K562 (cell line): Measurements from ENCODE around the gene MALAT1. TPM values are rescaled to one million over a fixed set of nuclear protein-coding genes. Genes with fewer than 3 reads are reported as not detected.

Source experiments
- ATAC-seq: fragments of 200-7000 bp; cut with Tn5 transposase; 3 replicates; pipeline ENCODE4 v1.9.1; 2020; ENCODE audit warnings: moderate library complexity
- BruUV-seq: library from RNA; stranded (reverse); fragments of 400-500 nt; replicated peaks from 2 replicates; lab custom pipeline; 2021; lab: Mats Ljungman, UMichigan
- CTCF ChIA-PET: fragments of 300-600 bp; formaldehyde crosslinking; extraction: SDS; loops from one replicate; lab custom pipeline; 2021; ENCODE audit warnings: low intra/inter-chr PET ratio; lab: Yijun Ruan, JAX
- POLR2A ChIA-PET: fragments of 300-600, 350-650 bp; sonication (Branson Sonifier 250); formaldehyde crosslinking; extraction: SDS; loops from one replicate; lab custom pipeline; 2021; ENCODE audit warnings: antibody characterized with exemption, inconsistent platforms; lab: Yijun Ruan, JAX
- DNase-seq, 4 experiments: peaks; one replicate each; pipeline versions ENCODE4 v3.0.0 to v3.0.0-alpha.2; 2011 to 2018; ENCODE audit warnings: low spot score in 3 of 4, mixed read lengths in 3 of 4; ENCODE audit errors: extremely low read depth in 1 of 4
- FAIRE-seq: peaks from 2 replicates; lab custom pipeline; 2011; peaks lifted over from hg19 to GRCh38; lab: Jason Lieb, UNC
- H2AFZ ChIP-seq: 2 replicates; pipeline ENCODE4 v1.6.0; 2011; ENCODE audit warnings: low read depth, low read length, control low read depth, inconsistent platforms
- H3K27ac ChIP-seq: fragments of 200-600 bp; 3 replicates; pipeline ENCODE4 v1.8.0; 2011; ENCODE audit warnings: low read depth, mild to moderate bottlenecking, control low read depth, inconsistent platforms, low read length, moderate library complexity, mixed read lengths; ENCODE audit errors: extremely low read depth
- H3K27me3 ChIP-seq, 2 experiments: fragments of 300-600 bp in 1 of 2; 2 replicates in 1 of 2; 3 replicates in 1 of 2; pipeline versions ENCODE4 v1.6.0 to v1.8.0; 2011; ENCODE audit warnings: inconsistent platforms in 2 of 2, low read length in 2 of 2, mild to moderate bottlenecking in 1 of 2, mixed read lengths in 1 of 2, moderate library complexity in 1 of 2; ENCODE audit not compliant: control insufficient read depth in 2 of 2, insufficient read depth in 2 of 2
- H3K36me3 ChIP-seq: fragments of 300-600 bp; 3 replicates; pipeline ENCODE4 v1.8.0; 2011; ENCODE audit warnings: mild to moderate bottlenecking, low read length, inconsistent platforms; ENCODE audit not compliant: control insufficient read depth, insufficient read depth
- H3K4me1 ChIP-seq, 2 experiments: fragments of 200-600 bp in 1 of 2; replicated peaks in 1 of 2; 2 replicates in 1 of 2; 3 replicates in 1 of 2; pipeline versions ENCODE4 v1.5.1 to v1.8.0; 2011; ENCODE audit warnings: inconsistent platforms in 2 of 2, low read length in 2 of 2, mild to moderate bottlenecking in 1 of 2, mixed read lengths in 1 of 2, moderate library complexity in 1 of 2; ENCODE audit not compliant: control insufficient read depth in 2 of 2, insufficient read depth in 2 of 2
- H3K4me2 ChIP-seq: 2 replicates; pipeline ENCODE4 v1.6.1; 2011; ENCODE audit warnings: low read length, control low read depth, inconsistent platforms, mixed read lengths; ENCODE audit not compliant: insufficient read depth
- H3K4me3 ChIP-seq: fragments of 200-600 bp; sonication (generic), shearing (Covaris generic); 2 replicates; pipeline ENCODE4 v1.5.1; 2016; ENCODE audit warnings: control low read depth, inconsistent platforms
- H3K79me2 ChIP-seq: fragments of 200-600 bp; 3 replicates; pipeline ENCODE4 v1.8.0; 2011; ENCODE audit warnings: low read length, inconsistent platforms; ENCODE audit not compliant: control insufficient read depth, insufficient read depth
- H3K9ac ChIP-seq, 2 experiments: 2 replicates each; pipeline versions ENCODE4 v1.6.0 to v1.6.1; 2011; ENCODE audit warnings: low read depth in 2 of 2, low read length in 2 of 2, control low read depth in 1 of 2, inconsistent platforms in 1 of 2, mild to moderate bottlenecking in 1 of 2, mixed read lengths in 1 of 2; ENCODE audit not compliant: insufficient read depth in 1 of 2
- H3K9me1 ChIP-seq: one replicate; pipeline ENCODE4 v1.6.0; 2011; ENCODE audit warnings: inconsistent platforms, mild to moderate bottlenecking, low read length, moderate library complexity; ENCODE audit not compliant: control insufficient read depth, insufficient read depth
- H3K9me3 ChIP-seq: replicated peaks from 2 replicates; pipeline ENCODE4 v1.5.1; 2011; ENCODE audit warnings: low read depth, low read length, inconsistent platforms; ENCODE audit not compliant: control insufficient read depth, insufficient read depth
- H4K20me1 ChIP-seq: replicated peaks from 2 replicates; pipeline ENCODE4 v1.6.1; 2011; ENCODE audit warnings: low read length, inconsistent platforms, mixed read lengths; ENCODE audit not compliant: control insufficient read depth, insufficient read depth
- ATF3 ChIP-seq, 2 experiments: fragments of 450-650 bp in 1 of 2; sonication (generic) in 1 of 2; formaldehyde crosslinking in 1 of 2; IDR thresholded peaks in 1 of 2; conservative IDR thresholded peaks in 1 of 2; 2 replicates each; pipeline versions ENCODE4 v1.6.1 to v1.8.1; 2016 to 2023; ENCODE audit warnings: mild to moderate bottlenecking in 2 of 2, moderate library complexity in 2 of 2, inconsistent platforms in 1 of 2, missing genetic modification reagents in 1 of 2
- CHD4 ChIP-seq: fragments of 200-600 bp; sonication (generic); IDR thresholded peaks from 3 replicates; pipeline ENCODE4 v1.6.1; 2012; ENCODE audit warnings: low read depth, mild to moderate bottlenecking, mixed read lengths, low read length, inconsistent platforms; ENCODE audit not compliant: insufficient read depth, insufficient replicate concordance, poor library complexity, severe bottlenecking
- CTCFL ChIP-seq: IDR thresholded peaks from 2 replicates; pipeline ENCODE4 v1.6.1; 2011; ENCODE audit warnings: borderline replicate concordance, low read depth, mild to moderate bottlenecking, moderate library complexity, low read length; ENCODE audit not compliant: insufficient read depth, poor library complexity, severe bottlenecking
- KDM1A ChIP-seq, 2 experiments: fragments of 450-650 bp; IDR thresholded peaks; 2 replicates each; pipeline ENCODE4 v1.6.1; 2016; ENCODE audit warnings: mild to moderate bottlenecking in 2 of 2
- MCM3 ChIP-seq: fragments of 450-650 bp; IDR thresholded peaks from 2 replicates; pipeline ENCODE4 v1.6.1; 2016
- POLR3A ChIP-seq: IDR thresholded peaks from 2 replicates; pipeline ENCODE4 v1.6.1; 2011; ENCODE audit warnings: borderline replicate concordance, mild to moderate bottlenecking, moderate library complexity; ENCODE audit not compliant: insufficient read length, insufficient read depth; ENCODE audit errors: extremely low read depth
- U2AF1 ChIP-seq: fragments of 200-400 bp; formaldehyde crosslinking; optimal IDR thresholded peaks from 2 replicates; pipeline ENCODE3; 2017; ENCODE audit warnings: mild to moderate bottlenecking, low read depth, low read length, moderate library complexity
- ZNF395 ChIP-seq: fragments of 200-800 bp; sonication (Bioruptor generic); IDR thresholded peaks from 2 replicates; pipeline ENCODE4 v1.6.1; 2017; ENCODE audit warnings: missing genetic modification characterization, missing compliant biosample characterization
- ZNF592 ChIP-seq: fragments of 450-650 bp; IDR thresholded peaks from 2 replicates; pipeline ENCODE4 v1.6.1; 2017; ENCODE audit warnings: antibody characterized with exemption, mild to moderate bottlenecking
- ZNF830 ChIP-seq: fragments of 250-450 bp; sonication (Bioruptor Pico); IDR thresholded peaks from 2 replicates; pipeline ENCODE4 v1.5.0; 2021; ENCODE audit warnings: mild to moderate bottlenecking
- WGBS: fragments of 100-300 bp; shearing (Covaris generic); methylation state at CpG from one replicate; pipeline ENCODE4 v1.1.6; 2016; ENCODE audit warnings: low coverage, mixed read lengths; ENCODE audit not compliant: insufficient coverage; ENCODE audit errors: missing lambda C conversion rate; 5-methylcytosine and 5-hydroxymethylcytosine counted together
- in situ Hi-C: fragments of 300-500 bp; cut with MboI; formaldehyde crosslinking; loops from 4 replicates; pipeline ENCODE4 v1.15.0; 2018; ENCODE audit warnings: inconsistent platforms, mixed read lengths
- intact Hi-C: fragments of 100-400 bp; cut with micrococcal nuclease; formaldehyde crosslinking; loops from 2 replicates; pipeline ENCODE4 v1.14.2; 2022
- polyA plus RNA-seq, 8 experiments: library from polyadenylated mRNA; depleted of rRNA in 4 of 8; stranded (reverse) in 5 of 8; unstranded in 3 of 8; fragments of >200 nt; fragmentation: Nextera tagmentation in 2 of 8; fragmentation: Illumina TruSeq in 1 of 8; extraction: Ambion mirVana in 2 of 8; extraction: Trizol in 1 of 8; gene quantifications; 2 replicates each; pipeline versions ENCODE4 v1.2.1 to v1.2.3, GENCODE V29; 2011 to 2014; ENCODE audit warnings: inconsistent platforms in 1 of 8, missing spikeins in 1 of 8
- total RNA-seq, 7 experiments: library from RNA; depleted of rRNA in 6 of 7; stranded (reverse); fragments of >200 nt in 6 of 7; fragmentation: Illumina TruSeq in 2 of 7; extraction: Trizol in 2 of 7; gene quantifications; 2 replicates each; pipeline versions ENCODE4 v1.2.1 to v1.2.3, GENCODE V29; 2011 to 2021; ENCODE audit warnings: low replicate concordance in 1 of 7

The MALAT1 gene
- total and polyA plus RNA-seq, 9 of the 15 experiments (the other 6 are each of a cell fraction or from before 2014, with no cell fraction given): 363 to 8,715 (median 2,351) TPM

- intact Hi-C loops (loop anchor here (5.0 kb wide), 1 partner anchor 99 kb away; the partner anchor contains the start of genes FAM89B and ZNRD2), in situ Hi-C loops (loop anchor here (5.0 kb wide), 1 partner anchor 34 kb away; no protein-coding TSS in a partner anchor)
- no peak overlapping the region for H3K4me2 ChIP-seq
- ChIA-PET CTCF (no interaction called here), POLR2A (interaction anchor here (0.8 to 26.0 kb wide), 4 partner anchors 8 to 53 kb away, joined by 3 to 2118 read pairs (median 355); partner anchors contain the start of genes MALAT1 and NEAT1)
- peak in 1 of 4 experiments; percentile 46 for DNase-seq
- H3K4me1 ChIP-seq: peaks cover 32 to 63% of the 10 kb centered on the region in 2 experiments
- peaks cover 85% of the 10 kb centered on the region for H3K79me2 ChIP-seq
- no peaks in the 10 kb centered on the region for H3K9me3 ChIP-seq
- peaks cover 9% of the 10 kb centered on the region; the same call in 1 of the 3 replicates for H3K36me3 ChIP-seq
- no peaks in the 10 kb centered on the region for H3K27me3 ChIP-seq
- FAIRE-seq: no peak
- H3K9me1 ChIP-seq: no peaks in the 10 kb centered on the region
- no TSS peak for BruUV-seq
- no peak overlapping the region for H3K4me3 ChIP-seq
- WGBS: 50% methylated on average over 4 of the region's 7 CpGs
- no peak overlapping the region for H2AFZ ChIP-seq
- ATAC-seq: no peak
- no peaks in the 10 kb centered on the region; the same call in 1 of the 2 replicates for H4K20me1 ChIP-seq
- peak overlapping the region; percentile 21 to 93; a peak in 1 of 4 replicates for H3K9ac ChIP-seq
- H3K27ac ChIP-seq: peak overlapping the region; percentile 96; the same call in 2 of the 3 replicates
- no peak for TF ChIP-seq ZNF395 (CRISPR knock-in tag)
- no peak for TF ChIP-seq MCM3
- no peak for TF ChIP-seq ZNF830
- peak; percentile 24; the same call in 1 of the 2 replicates for TF ChIP-seq ZNF592
- no peak for TF ChIP-seq CHD4
- no peak for TF ChIP-seq U2AF1
- TF ChIP-seq KDM1A (IDR thresholded peaks at IDR 0.05): 0 out of 4 replicates have a peak, but pooled peaks of 1 of the 2 experiments have one; percentile 0
- TF ChIP-seq ATF3 (IDR thresholded peaks at IDR 0.05): peak; percentile 6; the same call in 1 of the 2 replicates
- no peak for TF ChIP-seq ATF3 (CRISPR knock-in tag; conservative IDR thresholded peaks at IDR 0.05)
- no peak for TF ChIP-seq POLR3A
- no peak for TF ChIP-seq CTCFL
These were observed 25.5 kb upstream of the MALAT1 start for GRCh38 chr11:65473278-65473860.
